ENCODE measurements around the gene CHRNA4.

- no peak for TF ChIP-seq CTCF (IDR thresholded peaks at IDR 0.05; ENCODE audit: low read depth, low read length, poor library complexity, severe bottlenecking)
- no peak for TF ChIP-seq EZH2phosphoT487 (IDR thresholded peaks at IDR 0.05; ENCODE audit: borderline replicate concordance, low read length)
Observed at GRCh38 chr20:63363981-63364561, 2.9 kb upstream of the CHRNA4 start.

Measured in DOHH2 (cell line).